Measurements from ENCODE around the gene PPP6R3.

The PPP6R3 gene, protein sequence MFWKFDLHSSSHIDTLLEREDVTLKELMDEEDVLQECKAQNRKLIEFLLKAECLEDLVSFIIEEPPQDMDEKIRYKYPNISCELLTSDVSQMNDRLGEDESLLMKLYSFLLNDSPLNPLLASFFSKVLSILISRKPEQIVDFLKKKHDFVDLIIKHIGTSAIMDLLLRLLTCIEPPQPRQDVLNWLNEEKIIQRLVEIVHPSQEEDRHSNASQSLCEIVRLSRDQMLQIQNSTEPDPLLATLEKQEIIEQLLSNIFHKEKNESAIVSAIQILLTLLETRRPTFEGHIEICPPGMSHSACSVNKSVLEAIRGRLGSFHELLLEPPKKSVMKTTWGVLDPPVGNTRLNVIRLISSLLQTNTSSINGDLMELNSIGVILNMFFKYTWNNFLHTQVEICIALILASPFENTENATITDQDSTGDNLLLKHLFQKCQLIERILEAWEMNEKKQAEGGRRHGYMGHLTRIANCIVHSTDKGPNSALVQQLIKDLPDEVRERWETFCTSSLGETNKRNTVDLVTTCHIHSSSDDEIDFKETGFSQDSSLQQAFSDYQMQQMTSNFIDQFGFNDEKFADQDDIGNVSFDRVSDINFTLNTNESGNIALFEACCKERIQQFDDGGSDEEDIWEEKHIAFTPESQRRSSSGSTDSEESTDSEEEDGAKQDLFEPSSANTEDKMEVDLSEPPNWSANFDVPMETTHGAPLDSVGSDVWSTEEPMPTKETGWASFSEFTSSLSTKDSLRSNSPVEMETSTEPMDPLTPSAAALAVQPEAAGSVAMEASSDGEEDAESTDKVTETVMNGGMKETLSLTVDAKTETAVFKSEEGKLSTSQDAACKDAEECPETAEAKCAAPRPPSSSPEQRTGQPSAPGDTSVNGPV

GRCh38 chr11:68460741-68461574, at the start of gene PPP6R3:
Gene PPP6R3 (plus strand): TSS chr11:68460752. CDS start chr11:68537665, 76,913 bp downstream.
- peak within 1 kb of the TSS; percentile 75 to 78 for H3K4me3 ChIP-seq (replicated peaks in 1 of 2; ENCODE audit: low read depth in 2 of 2, low read length in 2 of 2)
- TF ChIP-seq, protein P1, sequence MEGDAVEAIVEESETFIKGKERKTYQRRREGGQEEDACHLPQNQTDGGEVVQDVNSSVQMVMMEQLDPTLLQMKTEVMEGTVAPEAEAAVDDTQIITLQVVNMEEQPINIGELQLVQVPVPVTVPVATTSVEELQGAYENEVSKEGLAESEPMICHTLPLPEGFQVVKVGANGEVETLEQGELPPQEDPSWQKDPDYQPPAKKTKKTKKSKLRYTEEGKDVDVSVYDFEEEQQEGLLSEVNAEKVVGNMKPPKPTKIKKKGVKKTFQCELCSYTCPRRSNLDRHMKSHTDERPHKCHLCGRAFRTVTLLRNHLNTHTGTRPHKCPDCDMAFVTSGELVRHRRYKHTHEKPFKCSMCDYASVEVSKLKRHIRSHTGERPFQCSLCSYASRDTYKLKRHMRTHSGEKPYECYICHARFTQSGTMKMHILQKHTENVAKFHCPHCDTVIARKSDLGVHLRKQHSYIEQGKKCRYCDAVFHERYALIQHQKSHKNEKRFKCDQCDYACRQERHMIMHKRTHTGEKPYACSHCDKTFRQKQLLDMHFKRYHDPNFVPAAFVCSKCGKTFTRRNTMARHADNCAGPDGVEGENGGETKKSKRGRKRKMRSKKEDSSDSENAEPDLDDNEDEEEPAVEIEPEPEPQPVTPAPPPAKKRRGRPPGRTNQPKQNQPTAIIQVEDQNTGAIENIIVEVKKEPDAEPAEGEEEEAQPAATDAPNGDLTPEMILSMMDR (IDR thresholded peaks at IDR 0.05; ENCODE audit: low read depth, low read length), result no peak

DNA sequence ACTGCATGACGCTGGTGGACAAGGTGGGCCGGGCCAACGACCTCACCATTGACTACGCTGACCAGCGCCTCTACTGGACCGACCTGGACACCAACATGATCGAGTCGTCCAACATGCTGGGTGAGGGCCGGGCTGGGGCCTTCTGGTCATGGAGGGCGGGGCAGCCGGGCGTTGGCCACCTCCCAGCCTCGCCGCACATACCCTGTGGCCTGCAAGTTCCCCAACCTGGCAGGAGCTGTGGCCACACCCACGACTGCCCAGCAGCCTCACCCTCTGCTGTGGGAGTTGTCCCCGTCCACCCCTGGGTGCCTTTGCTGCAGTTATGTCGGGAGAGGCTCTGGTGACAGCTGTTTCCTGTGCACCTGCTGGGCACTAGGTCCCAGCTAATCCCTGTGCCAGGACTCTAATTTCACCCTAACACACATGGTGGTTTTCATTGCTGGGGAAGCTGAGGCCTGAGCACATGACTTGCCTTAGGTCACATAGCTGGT, 49.0 kb upstream of the PPP6R3 start:
- no peak for DNase-seq (ENCODE audit: low read depth in 2 of 2)
- H3K4me3 ChIP-seq (replicated peaks in 1 of 2; ENCODE audit: low read depth in 2 of 2, low read length in 2 of 2), result no peak overlapping the region

More at GRCh38 chr11:68460741-68461574, at the start of gene PPP6R3:
- DNase-seq (ENCODE audit: low read depth in 2 of 2), result peak in 1 of 2 donors; percentile 52

DNA sequence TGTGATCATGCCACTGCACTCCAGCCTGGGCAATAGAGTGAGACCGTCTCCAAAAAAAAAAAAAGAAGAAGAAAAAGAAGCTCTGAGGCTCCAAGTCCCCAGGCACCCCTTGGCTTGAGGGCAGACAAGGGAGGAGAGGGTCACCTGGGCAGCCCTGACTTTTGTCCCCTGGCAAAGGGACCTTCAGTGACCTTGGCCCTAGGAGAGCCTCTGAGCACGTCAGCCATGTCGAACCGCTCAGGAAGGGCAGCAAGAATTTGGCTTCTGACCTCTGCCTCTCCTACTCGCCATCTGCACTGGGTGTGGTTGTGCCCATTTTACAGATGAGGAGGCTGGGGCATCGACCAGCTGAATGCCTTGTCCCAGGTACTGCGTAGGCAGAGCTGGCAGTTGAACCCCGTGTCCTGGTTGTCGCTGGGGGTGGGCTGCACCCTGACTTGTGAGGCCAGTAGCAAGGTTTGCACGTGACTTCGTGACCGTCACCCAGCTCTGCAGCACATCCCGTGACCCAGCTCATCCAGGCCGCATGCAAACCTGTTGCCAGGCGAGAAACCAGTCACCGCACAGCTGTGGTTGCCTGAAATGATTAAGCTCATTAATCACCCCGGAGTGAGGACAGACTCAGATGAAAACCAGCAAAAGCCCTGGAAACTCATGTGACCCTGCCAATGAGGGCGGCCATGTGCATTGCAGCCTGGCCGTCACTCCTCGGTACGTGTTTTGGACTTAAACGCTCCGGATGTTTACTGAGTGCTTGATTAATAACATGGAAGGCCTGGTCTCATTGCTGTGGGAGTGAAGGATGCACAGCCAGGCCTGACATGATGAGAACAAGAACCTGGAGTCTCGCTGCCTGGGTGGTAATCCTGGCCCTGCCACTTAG, 47.7 kb upstream of the PPP6R3 start:
- no peak overlapping the region for H3K4me3 ChIP-seq (replicated peaks in 1 of 2; ENCODE audit: low read depth in 2 of 2, low read length in 2 of 2)
- peak; percentile 13 to 77 for DNase-seq (ENCODE audit: low read depth in 2 of 2)
- TF ChIP-seq, protein P1 (IDR thresholded peaks at IDR 0.05; ENCODE audit: low read depth, low read length), result no peak

More for the DNA sequence above, 49.0 kb upstream of the PPP6R3 start:
- TF ChIP-seq, protein P1 (IDR thresholded peaks at IDR 0.05; ENCODE audit: low read depth, low read length), result no peak

GRCh38 chr11:68413591-68413999, 47.0 kb upstream of the PPP6R3 start:
- H3K4me3 ChIP-seq (replicated peaks in 1 of 2; ENCODE audit: low read depth in 2 of 2, low read length in 2 of 2), result no peak overlapping the region

DNA sequence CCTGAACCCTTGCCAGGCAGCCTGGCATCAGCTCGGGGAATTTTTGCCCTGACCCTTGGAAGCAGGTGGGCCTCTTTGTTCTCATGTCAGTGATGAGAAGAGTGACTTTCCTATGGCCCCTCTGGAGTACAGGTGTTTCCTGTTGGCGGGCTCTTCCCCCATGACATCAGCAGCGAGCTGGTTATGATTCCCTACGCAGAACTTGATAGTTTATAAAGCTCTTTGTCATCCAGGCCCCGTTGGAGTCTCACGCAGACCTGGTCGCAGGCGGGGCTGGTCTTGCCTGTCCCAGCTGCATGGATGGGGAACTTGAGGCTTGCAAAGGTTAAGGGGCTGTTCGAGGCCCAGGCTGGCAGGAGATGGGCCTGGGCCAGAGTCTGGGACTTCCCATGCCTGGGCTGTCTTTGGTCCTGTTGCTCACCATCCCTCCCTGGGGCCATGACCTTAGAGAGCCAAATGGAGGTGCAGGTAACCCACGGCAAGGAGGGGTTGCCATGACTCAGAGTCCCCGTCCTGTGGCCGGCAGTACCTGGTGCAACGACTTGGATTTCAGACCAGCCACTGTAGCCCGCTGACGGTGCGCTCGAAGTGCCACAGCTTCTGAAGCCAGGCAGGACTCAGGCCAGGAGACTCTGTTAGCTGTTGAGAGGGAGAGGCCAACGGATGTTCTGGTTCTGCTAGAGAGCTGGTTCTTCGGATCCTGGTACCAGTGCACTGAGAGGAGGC, 45.9 kb upstream of the PPP6R3 start:
- TF ChIP-seq, protein P1 (IDR thresholded peaks at IDR 0.05; ENCODE audit: low read depth, low read length), result no peak
- H3K4me3 ChIP-seq (replicated peaks in 1 of 2; ENCODE audit: low read depth in 2 of 2, low read length in 2 of 2), result no peak overlapping the region
- DNase-seq (ENCODE audit: low read depth in 2 of 2), result no peak

More at GRCh38 chr11:68413591-68413999, 47.0 kb upstream of the PPP6R3 start:
- DNase-seq (ENCODE audit: low read depth in 2 of 2), result no peak
- TF ChIP-seq, protein P1 (IDR thresholded peaks at IDR 0.05; ENCODE audit: low read depth, low read length), result no peak
